ENCODE data around the gene CNN1. TPM values are rescaled to one million over a fixed set of nuclear protein-coding genes. Genes with fewer than 3 reads are reported as not detected.

CNN1 gene
- total and polyA plus RNA-seq, 9 of the 15 experiments (the other 6 are each of a cell fraction or from before 2014, with no cell fraction given): 0.23 to 10.6 (median 5.2) TPM

DNA sequence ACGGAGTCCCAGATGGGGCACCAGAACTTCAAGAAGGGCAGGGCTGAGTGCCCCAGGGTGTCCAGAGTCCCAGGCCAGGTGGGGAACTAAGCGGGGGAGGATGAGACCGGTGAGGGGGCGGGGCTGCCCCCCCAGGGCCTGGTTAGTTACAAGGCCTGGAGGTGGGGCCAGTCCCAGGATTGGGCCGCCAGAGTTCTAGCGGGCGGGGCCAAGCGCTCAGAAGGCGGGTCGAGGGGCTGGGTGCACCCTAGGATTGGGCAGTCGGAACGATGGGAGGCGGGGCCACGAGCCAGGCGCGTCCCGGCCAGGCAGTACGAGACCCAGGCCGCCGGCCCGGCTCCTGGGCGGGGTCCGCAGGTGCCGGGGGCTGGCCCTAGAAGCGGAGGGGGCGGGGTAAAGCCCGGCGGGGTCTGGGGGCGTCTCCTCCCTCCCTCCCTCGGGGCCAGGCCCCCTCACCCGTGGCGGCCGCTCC, 33.6 kb upstream of the CNN1 start (continued):
- no peak for TF ChIP-seq WHSC1 (IDR thresholded peaks at IDR 0.05; ENCODE audit: low read length)
- TF ChIP-seq TRIM28 (IDR thresholded peaks at IDR 0.05): no peak
- no peak for TF ChIP-seq PCBP2 (IDR thresholded peaks at IDR 0.05; ENCODE audit: low read depth, low read length, poor library complexity, severe bottlenecking)
- TF ChIP-seq STAT5B (CRISPR knock-in tag; IDR thresholded peaks at IDR 0.05): no peak
- TF ChIP-seq, protein P1, sequence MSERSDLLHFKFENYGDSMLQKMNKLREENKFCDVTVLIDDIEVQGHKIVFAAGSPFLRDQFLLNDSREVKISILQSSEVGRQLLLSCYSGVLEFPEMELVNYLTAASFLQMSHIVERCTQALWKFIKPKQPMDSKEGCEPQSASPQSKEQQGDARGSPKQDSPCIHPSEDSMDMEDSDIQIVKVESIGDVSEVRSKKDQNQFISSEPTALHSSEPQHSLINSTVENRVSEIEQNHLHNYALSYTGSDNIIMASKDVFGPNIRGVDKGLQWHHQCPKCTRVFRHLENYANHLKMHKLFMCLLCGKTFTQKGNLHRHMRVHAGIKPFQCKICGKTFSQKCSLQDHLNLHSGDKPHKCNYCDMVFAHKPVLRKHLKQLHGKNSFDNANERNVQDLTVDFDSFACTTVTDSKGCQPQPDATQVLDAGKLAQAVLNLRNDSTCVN (CRISPR knock-in tag; IDR thresholded peaks at IDR 0.05): no peak
- no peak for TF ChIP-seq PHF21A (IDR thresholded peaks at IDR 0.05; ENCODE audit: borderline replicate concordance, low read depth)
- TF ChIP-seq, protein P2, sequence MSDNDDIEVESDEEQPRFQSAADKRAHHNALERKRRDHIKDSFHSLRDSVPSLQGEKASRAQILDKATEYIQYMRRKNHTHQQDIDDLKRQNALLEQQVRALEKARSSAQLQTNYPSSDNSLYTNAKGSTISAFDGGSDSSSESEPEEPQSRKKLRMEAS (CRISPR knock-in tag; IDR thresholded peaks at IDR 0.05): peak; percentile 22; the same call in 1 of the 2 replicates
- no peak for TF ChIP-seq ZNF134 (CRISPR knock-in tag; conservative IDR thresholded peaks at IDR 0.05)
- TF ChIP-seq, protein P3, sequence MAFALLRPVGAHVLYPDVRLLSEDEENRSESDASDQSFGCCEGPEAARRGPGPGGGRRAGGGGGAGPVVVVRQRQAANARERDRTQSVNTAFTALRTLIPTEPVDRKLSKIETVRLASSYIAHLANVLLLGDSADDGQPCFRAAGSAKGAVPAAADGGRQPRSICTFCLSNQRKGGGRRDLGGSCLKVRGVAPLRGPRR (CRISPR knock-in tag; IDR thresholded peaks at IDR 0.05): no peak
- TF ChIP-seq SRF (CRISPR knock-in tag; IDR thresholded peaks at IDR 0.05): no peak
- TF ChIP-seq CEBPG (CRISPR knock-in tag; IDR thresholded peaks at IDR 0.05): no peak
- no peak for TF ChIP-seq CEBPG (tag; conservative IDR thresholded peaks at IDR 0.05 in 1 of 2, IDR thresholded peaks at IDR 0.05 in 1 of 2)
- TF ChIP-seq CCNT2 (IDR thresholded peaks at IDR 0.05; ENCODE audit: borderline replicate concordance, extremely low read depth, insufficient read length, low read depth, low read length): no peak
- TF ChIP-seq NR4A1 (CRISPR knock-in tag; IDR thresholded peaks at IDR 0.05): 0 out of 2 replicates have a peak, but pooled peaks have one; percentile 41
- no peak for TF ChIP-seq NR4A1 (tag; IDR thresholded peaks at IDR 0.05)
- TF ChIP-seq TAF1 (IDR thresholded peaks at IDR 0.05; ENCODE audit: control insufficient read depth, extremely low read depth, insufficient read depth, low read length, severe bottlenecking): peak; percentile 14
- TF ChIP-seq, protein P4, sequence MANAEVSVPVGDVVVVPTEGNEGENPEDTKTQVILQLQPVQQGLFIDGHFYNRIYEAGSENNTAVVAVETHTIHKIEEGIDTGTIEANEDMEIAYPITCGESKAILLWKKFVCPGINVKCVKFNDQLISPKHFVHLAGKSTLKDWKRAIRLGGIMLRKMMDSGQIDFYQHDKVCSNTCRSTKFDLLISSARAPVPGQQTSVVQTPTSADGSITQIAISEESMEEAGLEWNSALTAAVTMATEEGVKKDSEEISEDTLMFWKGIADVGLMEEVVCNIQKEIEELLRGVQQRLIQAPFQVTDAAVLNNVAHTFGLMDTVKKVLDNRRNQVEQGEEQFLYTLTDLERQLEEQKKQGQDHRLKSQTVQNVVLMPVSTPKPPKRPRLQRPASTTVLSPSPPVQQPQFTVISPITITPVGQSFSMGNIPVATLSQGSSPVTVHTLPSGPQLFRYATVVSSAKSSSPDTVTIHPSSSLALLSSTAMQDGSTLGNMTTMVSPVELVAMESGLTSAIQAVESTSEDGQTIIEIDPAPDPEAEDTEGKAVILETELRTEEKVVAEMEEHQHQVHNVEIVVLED (CRISPR knock-in tag; IDR thresholded peaks at IDR 0.05): 0 out of 2 replicates have a peak, but pooled peaks have one; percentile 14
- no peak for TF ChIP-seq KLF6 (CRISPR knock-in tag; IDR thresholded peaks at IDR 0.05; ENCODE audit: borderline replicate concordance)
- TF ChIP-seq, protein P5, sequence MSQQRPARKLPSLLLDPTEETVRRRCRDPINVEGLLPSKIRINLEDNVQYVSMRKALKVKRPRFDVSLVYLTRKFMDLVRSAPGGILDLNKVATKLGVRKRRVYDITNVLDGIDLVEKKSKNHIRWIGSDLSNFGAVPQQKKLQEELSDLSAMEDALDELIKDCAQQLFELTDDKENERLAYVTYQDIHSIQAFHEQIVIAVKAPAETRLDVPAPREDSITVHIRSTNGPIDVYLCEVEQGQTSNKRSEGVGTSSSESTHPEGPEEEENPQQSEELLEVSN (IDR thresholded peaks at IDR 0.05; ENCODE audit: borderline replicate concordance in 1 of 2, extremely low read depth in 1 of 2, insufficient read depth in 1 of 2, insufficient read length in 1 of 2, low read depth in 1 of 2, low read length in 1 of 2, poor library complexity in 1 of 2, severe bottlenecking in 1 of 2): no peak
- TF ChIP-seq, protein P6, sequence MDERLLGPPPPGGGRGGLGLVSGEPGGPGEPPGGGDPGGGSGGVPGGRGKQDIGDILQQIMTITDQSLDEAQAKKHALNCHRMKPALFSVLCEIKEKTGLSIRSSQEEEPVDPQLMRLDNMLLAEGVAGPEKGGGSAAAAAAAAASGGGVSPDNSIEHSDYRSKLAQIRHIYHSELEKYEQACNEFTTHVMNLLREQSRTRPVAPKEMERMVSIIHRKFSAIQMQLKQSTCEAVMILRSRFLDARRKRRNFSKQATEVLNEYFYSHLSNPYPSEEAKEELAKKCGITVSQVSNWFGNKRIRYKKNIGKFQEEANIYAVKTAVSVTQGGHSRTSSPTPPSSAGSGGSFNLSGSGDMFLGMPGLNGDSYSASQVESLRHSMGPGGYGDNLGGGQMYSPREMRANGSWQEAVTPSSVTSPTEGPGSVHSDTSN (CRISPR knock-in tag; IDR thresholded peaks at IDR 0.05; ENCODE audit: low read depth): no peak
- TF ChIP-seq, protein P6 (tag; conservative IDR thresholded peaks at IDR 0.05; ENCODE audit: low read depth): no peak
